IMR-90 (cell line): ENCODE measurements around the gene CCDC51. TPM values are rescaled to one million over a fixed set of nuclear protein-coding genes. Genes with fewer than 3 reads are reported as not detected.

ENCODE experiments used
- ATAC-seq: fragments of 200-7000 bp; cut with Tn5 transposase; 2 replicates; pipeline ENCODE4 v1.9.1; 2020; ENCODE audit warnings: low read depth, mild to moderate bottlenecking, moderate library complexity
- BruUV-seq: library from RNA; stranded (reverse); fragments of 400-500 nt; replicated peaks from 2 replicates; lab custom pipeline; 2021; lab: Mats Ljungman, UMichigan
- CTCF ChIA-PET: fragments of 300-600 bp; formaldehyde crosslinking; extraction: SDS; loops from one replicate; lab custom pipeline; 2021; ENCODE audit warnings: antibody characterized with exemption; lab: Yijun Ruan, JAX
- POLR2A ChIA-PET: fragments of 300-600 bp; sonication (Branson Sonifier 250); formaldehyde crosslinking; loops from one replicate; lab custom pipeline; 2022; ENCODE audit warnings: antibody characterized with exemption; ENCODE audit not compliant: unreplicated experiment; lab: Charles Lee
- DNase-seq: peaks from one replicate; pipeline ENCODE4 v3.0.0; 2013
- H2AFZ ChIP-seq: replicated peaks from 2 replicates; pipeline ENCODE3; 2013; ENCODE audit warnings: low read length, mild to moderate bottlenecking; ENCODE audit not compliant: poor library complexity
- H2AK5ac ChIP-seq: 2 replicates; pipeline ENCODE4 v1.6.1; 2013; ENCODE audit warnings: low read depth, low read length, inconsistent platforms
- H2AK9ac ChIP-seq: replicated peaks from 2 replicates; pipeline ENCODE3; 2013; ENCODE audit warnings: mild to moderate bottlenecking, low read depth, low read length, moderate library complexity; ENCODE audit not compliant: poor library complexity
- H2BK120ac ChIP-seq: 2 replicates; pipeline ENCODE4 v1.6.1; 2013; ENCODE audit warnings: low read depth, low read length, inconsistent platforms
- H2BK15ac ChIP-seq: 3 replicates; pipeline ENCODE4 v1.6.1; 2013; ENCODE audit warnings: low read depth, low read length, inconsistent platforms
- H2BK20ac ChIP-seq: 2 replicates; pipeline ENCODE4 v1.6.1; 2013; ENCODE audit warnings: low read depth, mild to moderate bottlenecking, inconsistent platforms, low read length, moderate library complexity
- H2BK5ac ChIP-seq: 2 replicates; pipeline ENCODE4 v1.6.1; 2013; ENCODE audit warnings: mild to moderate bottlenecking, low read depth, low read length, inconsistent platforms; ENCODE audit not compliant: poor library complexity, severe bottlenecking
- H3K14ac ChIP-seq: replicated peaks from 2 replicates; pipeline ENCODE4 v1.6.1; 2013; ENCODE audit warnings: low read depth, low read length, inconsistent platforms
- H3K18ac ChIP-seq: 2 replicates; pipeline ENCODE4 v1.6.1; 2013; ENCODE audit warnings: low read depth, low read length, control low read depth
- H3K23ac ChIP-seq: 2 replicates; pipeline ENCODE4 v1.6.1; 2013; ENCODE audit warnings: low read depth, low read length, inconsistent platforms
- H3K27ac ChIP-seq: 2 replicates; pipeline ENCODE4 v1.5.1; 2013; ENCODE audit warnings: mild to moderate bottlenecking, control low read depth, low read length; ENCODE audit not compliant: insufficient read depth
- H3K27me3 ChIP-seq: 2 replicates; pipeline ENCODE4 v1.6.1; 2013; ENCODE audit warnings: low read length; ENCODE audit not compliant: control insufficient read depth, insufficient read depth
- H3K36me3 ChIP-seq: 2 replicates; pipeline ENCODE4 v1.6.1; 2013; ENCODE audit warnings: low read length, mixed read lengths; ENCODE audit not compliant: control insufficient read depth, insufficient read depth
- H3K4ac ChIP-seq: 2 replicates; pipeline ENCODE4 v1.6.1; 2013; ENCODE audit warnings: low read depth, low read length, inconsistent platforms
- H3K4me1 ChIP-seq: 2 replicates; pipeline ENCODE4 v1.6.1; 2013; ENCODE audit warnings: low read length, mixed read lengths; ENCODE audit not compliant: control insufficient read depth, insufficient read depth
- H3K4me2 ChIP-seq: 2 replicates; pipeline ENCODE4 v1.6.1; 2013; ENCODE audit warnings: low read depth, mild to moderate bottlenecking, control low read depth, low read length, moderate library complexity
- H3K4me3 ChIP-seq: 2 replicates; pipeline ENCODE4 v1.5.1; 2013; ENCODE audit warnings: low read depth, mild to moderate bottlenecking, control low read depth, low read length, moderate library complexity; ENCODE audit not compliant: insufficient read depth
- H3K56ac ChIP-seq: 2 replicates; pipeline ENCODE4 v1.6.1; 2013; ENCODE audit warnings: low read length, inconsistent platforms; ENCODE audit not compliant: insufficient read depth; ENCODE audit errors: extremely low read depth
- H3K79me1 ChIP-seq, 2 experiments: 2 replicates each; pipeline ENCODE4 v1.6.1; 2013; ENCODE audit warnings: low read length in 2 of 2, inconsistent platforms in 1 of 2, low read depth in 1 of 2
- H3K9ac ChIP-seq: 2 replicates; pipeline ENCODE4 v1.6.1; 2013; ENCODE audit warnings: low read depth, low read length, control low read depth
- H3K9me1 ChIP-seq: 2 replicates; pipeline ENCODE4 v1.6.1; 2013; ENCODE audit warnings: low read length, inconsistent platforms; ENCODE audit not compliant: insufficient read depth
- H3K9me3 ChIP-seq: 2 replicates; pipeline ENCODE4 v1.6.1; 2013; ENCODE audit warnings: low read length; ENCODE audit not compliant: control insufficient read depth, insufficient read depth
- H4K20me1 ChIP-seq: 2 replicates; pipeline ENCODE4 v1.6.1; 2013; ENCODE audit warnings: low read length, inconsistent platforms; ENCODE audit not compliant: insufficient read depth
- H4K5ac ChIP-seq: 2 replicates; pipeline ENCODE4 v1.6.1; 2013; ENCODE audit warnings: mild to moderate bottlenecking, low read depth, low read length, control low read depth
- H4K8ac ChIP-seq, 2 experiments: 2 replicates each; pipeline ENCODE4 v1.6.1; 2013; ENCODE audit warnings: low read depth in 2 of 2, low read length in 2 of 2, control low read depth in 1 of 2, inconsistent platforms in 1 of 2
- H4K91ac ChIP-seq: 2 replicates; pipeline ENCODE4 v1.6.1; 2013; ENCODE audit warnings: low read depth, low read length, inconsistent platforms; ENCODE audit not compliant: insufficient read depth
- BHLHE40 ChIP-seq: fragments of 150-350 bp; IDR thresholded peaks from 2 replicates; pipeline ENCODE4 v1.6.1; 2016; ENCODE audit warnings: mild to moderate bottlenecking, low read depth, low read length
- MAFK ChIP-seq: IDR thresholded peaks from 2 replicates; pipeline ENCODE4 v1.6.1; 2012; ENCODE audit warnings: low read depth, low read length, improper control_type of control experiment
- POLR2A ChIP-seq: IDR thresholded peaks from 2 replicates; pipeline ENCODE4 v1.6.1; 2012; ENCODE audit warnings: mild to moderate bottlenecking, low read depth, low read length
- RFX5 ChIP-seq: IDR thresholded peaks from 2 replicates; pipeline ENCODE4 v1.8.0; 2012; ENCODE audit warnings: low read depth, mild to moderate bottlenecking, low read length, moderate library complexity
- WGBS, 2 experiments: methylation state at CpG; one replicate each; pipeline versions ENCODE4 v1.1.5 to v1.1.7; 2013; ENCODE audit warnings: missing lambda C conversion rate in 2 of 2; ENCODE audit not compliant: insufficient read length in 1 of 2; ENCODE audit errors: extremely low coverage in 2 of 2; 5-methylcytosine and 5-hydroxymethylcytosine counted together
- dilution Hi-C: fragments of 300-500 bp; cut with HindIII; formaldehyde crosslinking; loops from one replicate; pipeline ENCODE4 v1.14.3; 2018; ENCODE audit warnings: low sequenced_read_pairs; ENCODE audit not compliant: unreplicated experiment
- in situ Hi-C: fragments of 300-500 bp; cut with MboI; formaldehyde crosslinking; loops from 3 replicates; pipeline ENCODE4 v1.14.3; 2019; ENCODE audit warnings: low sequenced_read_pairs, inconsistent platforms, mixed read lengths
- intact Hi-C: fragments of 100-400 bp; cut with micrococcal nuclease; formaldehyde crosslinking; loops from 2 replicates; pipeline ENCODE4 v1.10.0; 2022
- polyA plus RNA-seq, 3 experiments: library from polyadenylated mRNA; depleted of rRNA; stranded (reverse); fragments of >200 nt; gene quantifications; 2 replicates each; pipeline ENCODE4 v1.2.3, GENCODE V29; 2012; ENCODE audit warnings: low replicate concordance in 1 of 3
- total RNA-seq: library from RNA; depleted of rRNA; stranded (reverse); fragments of >200 nt; gene quantifications from 2 replicates; pipeline ENCODE4 v1.2.3, GENCODE V29; 2012
- TF ChIP-seq, protein P1 (sequence below): conservative IDR thresholded peaks from 2 replicates; pipeline ENCODE4 v1.5.1; 2012; ENCODE audit warnings: mild to moderate bottlenecking, low read depth, low read length, improper control_type of control experiment

The CCDC51 gene
- total and polyA plus RNA-seq, 2 of the 4 experiments (the other 2 are of a cell fraction): 11.0 to 16.1 TPM

DNA sequence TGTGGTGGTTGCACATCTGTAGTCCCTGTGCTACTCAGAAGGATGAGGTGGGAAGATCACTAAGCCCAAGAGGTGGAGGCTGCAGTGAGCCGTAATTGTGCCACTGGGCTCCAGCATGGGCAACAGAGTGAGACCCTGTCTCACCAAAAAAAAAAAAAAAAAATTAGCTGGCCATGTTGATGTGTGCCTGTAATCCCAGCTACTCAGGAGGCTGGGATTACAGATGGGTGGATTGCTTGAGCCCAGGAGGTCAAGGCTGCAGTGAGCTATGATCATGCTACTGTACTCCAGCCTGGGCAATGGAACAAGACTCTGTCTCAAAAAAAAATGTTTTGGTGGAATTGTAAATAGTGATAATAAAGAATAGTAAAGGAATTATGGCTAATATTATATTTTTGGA is 16.5 kb upstream of the CCDC51 start:
- Histone ChIP-seq H2BK120ac (no peak overlapping the region), H3K23ac (no peak overlapping the region), H3K27me3 (no peaks in the 10 kb centered on the region), H3K9me1 (no peaks in the 10 kb centered on the region), H3K4ac (no peak overlapping the region), H2AK9ac (no peak overlapping the region), H2BK20ac (no peak overlapping the region), H3K4me2 (no peak overlapping the region), H4K8ac (no peak overlapping the region), H3K36me3 (peaks cover 38% of the 10 kb centered on the region), H3K4me3 (no peak overlapping the region), H2BK15ac (no peak overlapping the region), H2AK5ac (no peak overlapping the region), H3K27ac (no peak overlapping the region), H3K14ac (no peak overlapping the region), H4K5ac (no peak overlapping the region), H2AFZ (no peak overlapping the region), H3K18ac (no peak overlapping the region), H4K20me1 (no peaks in the 10 kb centered on the region), H3K9ac (no peak overlapping the region), H3K9me3 (no peaks in the 10 kb centered on the region), H3K56ac (no peak overlapping the region), H3K4me1 (no peaks in the 10 kb centered on the region), H3K79me1 (peaks cover 0 to under 1% of the 10 kb centered on the region in 2 experiments; a peak in 1 of 4 replicates), H2BK5ac (no peak overlapping the region), H4K91ac (no peak overlapping the region)
- TF ChIP-seq BHLHE40: no peak
- no peak for TF ChIP-seq MAFK
- TF ChIP-seq POLR2A: no peak
- TF ChIP-seq, protein P1, sequence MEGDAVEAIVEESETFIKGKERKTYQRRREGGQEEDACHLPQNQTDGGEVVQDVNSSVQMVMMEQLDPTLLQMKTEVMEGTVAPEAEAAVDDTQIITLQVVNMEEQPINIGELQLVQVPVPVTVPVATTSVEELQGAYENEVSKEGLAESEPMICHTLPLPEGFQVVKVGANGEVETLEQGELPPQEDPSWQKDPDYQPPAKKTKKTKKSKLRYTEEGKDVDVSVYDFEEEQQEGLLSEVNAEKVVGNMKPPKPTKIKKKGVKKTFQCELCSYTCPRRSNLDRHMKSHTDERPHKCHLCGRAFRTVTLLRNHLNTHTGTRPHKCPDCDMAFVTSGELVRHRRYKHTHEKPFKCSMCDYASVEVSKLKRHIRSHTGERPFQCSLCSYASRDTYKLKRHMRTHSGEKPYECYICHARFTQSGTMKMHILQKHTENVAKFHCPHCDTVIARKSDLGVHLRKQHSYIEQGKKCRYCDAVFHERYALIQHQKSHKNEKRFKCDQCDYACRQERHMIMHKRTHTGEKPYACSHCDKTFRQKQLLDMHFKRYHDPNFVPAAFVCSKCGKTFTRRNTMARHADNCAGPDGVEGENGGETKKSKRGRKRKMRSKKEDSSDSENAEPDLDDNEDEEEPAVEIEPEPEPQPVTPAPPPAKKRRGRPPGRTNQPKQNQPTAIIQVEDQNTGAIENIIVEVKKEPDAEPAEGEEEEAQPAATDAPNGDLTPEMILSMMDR: no peak
- TF ChIP-seq RFX5: no peak
- dilution Hi-C loops (no loop called here), in situ Hi-C loops (no loop called here), intact Hi-C loops (no loop called here)
- ATAC-seq (no peak), DNase-seq (no peak)
- ChIA-PET POLR2A (no interaction called here), CTCF (no interaction called here)
- WGBS, 2 experiments: no CpG with 5 or more reads among the region's 1 CpG
- BruUV-seq: no TSS peak
